IPS DF 6.9 (cell line): ENCODE data around the gene EPG5.
"Not testable (repeated sequence)": the region's sequence is repeated elsewhere in the genome, so short reads cannot be mapped to it uniquely, and the experiment has no call there.

Experiments
- DNase-seq: peaks from one replicate; pipeline ENCODE4 v3.0.0-alpha.2; 2013; ENCODE audit warnings: low read depth, low spot score
- H3K27ac ChIP-seq: one replicate; pipeline ENCODE4 v1.5.1; 2013; ENCODE audit warnings: low read length, control low read depth
- H3K27me3 ChIP-seq: 2 replicates; pipeline ENCODE4 v1.6.1; 2013; ENCODE audit warnings: mild to moderate bottlenecking, low read length; ENCODE audit not compliant: control insufficient read depth, insufficient read depth
- H3K36me3 ChIP-seq: 2 replicates; pipeline ENCODE4 v1.6.1; 2013; ENCODE audit warnings: low read length; ENCODE audit not compliant: control insufficient read depth, insufficient read depth
- H3K4me1 ChIP-seq: 2 replicates; pipeline ENCODE4 v1.6.1; 2013; ENCODE audit warnings: low read length; ENCODE audit not compliant: control insufficient read depth, insufficient read depth
- H3K4me3 ChIP-seq: 2 replicates; pipeline ENCODE4 v1.5.1; 2013; ENCODE audit warnings: mild to moderate bottlenecking, low read length
- H3K9me3 ChIP-seq: 2 replicates; pipeline ENCODE4 v1.6.1; 2013; ENCODE audit warnings: low read length, inconsistent platforms; ENCODE audit not compliant: control insufficient read depth, insufficient read depth
- WGBS: extraction: QIAGEN DNeasy Blood & Tissue Kit; methylation state at CpG from one replicate; pipeline ENCODE4 v1.1.7; 2013; ENCODE audit warnings: mixed read lengths, missing lambda C conversion rate; ENCODE audit not compliant: insufficient read length, insufficient coverage; 5-methylcytosine and 5-hydroxymethylcytosine counted together

EPG5 gene

GRCh38 chr18:45854036-45854586 lies 113.0 kb downstream of the EPG5 start:
- WGBS = no CpG with 5 or more reads among the region's 2 CpGs
- no peak overlapping the region for H3K27ac ChIP-seq
- H3K36me3 ChIP-seq = peaks cover 5% of the 10 kb centered on the region; the same call in 1 of the 2 replicates
- H3K4me3 ChIP-seq = no peak overlapping the region
- no peaks in the 10 kb centered on the region for H3K9me3 ChIP-seq
- H3K4me1 ChIP-seq = no peaks in the 10 kb centered on the region
- H3K27me3 ChIP-seq = no peaks in the 10 kb centered on the region
- DNase-seq = no peak

GRCh38 chr18:45852631-45853030 lies 114.5 kb downstream of the EPG5 start:
- H3K27me3 ChIP-seq = no peaks in the 10 kb centered on the region
- H3K36me3 ChIP-seq = peaks cover 5% of the 10 kb centered on the region; the same call in 1 of the 2 replicates
- no peaks in the 10 kb centered on the region for H3K9me3 ChIP-seq
- no peaks in the 10 kb centered on the region for H3K4me1 ChIP-seq
- H3K4me3 ChIP-seq = no peak overlapping the region
- H3K27ac ChIP-seq = no peak overlapping the region
- no CpG with 5 or more reads among the region's 5 CpGs for WGBS
- no peak for DNase-seq

GRCh38 chr18:45851161-45851925 lies 115.8 kb downstream of the EPG5 start:
- no peaks in the 10 kb centered on the region for H3K9me3 ChIP-seq
- DNase-seq = no peak
- H3K27me3 ChIP-seq = no peaks in the 10 kb centered on the region
- no CpG with 5 or more reads among the region's 10 CpGs for WGBS
- H3K27ac ChIP-seq = no peak overlapping the region
- H3K4me3 ChIP-seq = no peak overlapping the region
- no peaks in the 10 kb centered on the region for H3K4me1 ChIP-seq
- H3K36me3 ChIP-seq = peaks cover 2% of the 10 kb centered on the region; the same call in 1 of the 2 replicates

- no peaks in the 10 kb centered on the region for H3K9me3 ChIP-seq
- H3K27ac ChIP-seq = no peak overlapping the region
- H3K27me3 ChIP-seq = no peaks in the 10 kb centered on the region
- no peak overlapping the region for H3K4me3 ChIP-seq
- no CpG with 5 or more reads among the region's 10 CpGs for WGBS
- H3K4me1 ChIP-seq = no peaks in the 10 kb centered on the region
- DNase-seq = no peak
- H3K36me3 ChIP-seq = no peaks in the 10 kb centered on the region
Observed at GRCh38 chr18:45850021-45850420, 117.1 kb downstream of the EPG5 start.

- no peaks in the 10 kb centered on the region for H3K4me1 ChIP-seq
- DNase-seq = no peak
- H3K4me3 ChIP-seq = no peak overlapping the region
- WGBS = no CpG with 5 or more reads among the region's 7 CpGs
- no peaks in the 10 kb centered on the region for H3K27me3 ChIP-seq
- no peaks in the 10 kb centered on the region for H3K9me3 ChIP-seq
- no peak overlapping the region for H3K27ac ChIP-seq
- no peaks in the 10 kb centered on the region for H3K36me3 ChIP-seq
Observed at GRCh38 chr18:45849529-45849928, 117.6 kb downstream of the EPG5 start.

- not testable (repeated sequence) for H3K9me3 ChIP-seq, H3K27me3 ChIP-seq, H3K36me3 ChIP-seq, H3K27ac ChIP-seq, DNase-seq, H3K4me3 ChIP-seq, H3K4me1 ChIP-seq
- no CpG with 5 or more reads among the region's 13 CpGs for WGBS
Observed at GRCh38 chr18:45848643-45849042, 118.5 kb downstream of the EPG5 start.

- Histone ChIP-seq H3K9me3 (no peaks in the 10 kb centered on the region), H3K27ac (no peak overlapping the region), H3K36me3 (no peaks in the 10 kb centered on the region), H3K27me3 (no peaks in the 10 kb centered on the region), H3K4me3 (no peak overlapping the region), H3K4me1 (no peaks in the 10 kb centered on the region)
- WGBS = no CpG with 5 or more reads among the region's 3 CpGs
- no peak for DNase-seq
Observed at GRCh38 chr18:45847119-45847518, 120.0 kb downstream of the EPG5 start.

- no peaks in the 10 kb centered on the region for H3K4me1 ChIP-seq
- WGBS = no CpG with 5 or more reads among the region's 8 CpGs
- no peak overlapping the region for H3K4me3 ChIP-seq
- no peaks in the 10 kb centered on the region for H3K9me3 ChIP-seq
- no peaks in the 10 kb centered on the region for H3K27me3 ChIP-seq
- no peak for DNase-seq
- no peaks in the 10 kb centered on the region for H3K36me3 ChIP-seq
- H3K27ac ChIP-seq = no peak overlapping the region
Observed at GRCh38 chr18:45845410-45845809, 121.7 kb downstream of the EPG5 start.

GRCh38 chr18:45844938-45845337 lies 122.2 kb downstream of the EPG5 start:
- Histone ChIP-seq H3K36me3 (no peaks in the 10 kb centered on the region), H3K9me3 (no peaks in the 10 kb centered on the region), H3K27me3 (no peaks in the 10 kb centered on the region), H3K4me1 (no peaks in the 10 kb centered on the region), H3K27ac (no peak overlapping the region), H3K4me3 (no peak overlapping the region)
- WGBS = no CpG with 5 or more reads among the region's 7 CpGs
- DNase-seq = no peak

GRCh38 chr18:45843019-45843418 lies 124.1 kb downstream of the EPG5 start:
- no CpG with 5 or more reads among the region's 9 CpGs for WGBS
- Histone ChIP-seq H3K36me3 (no peaks in the 10 kb centered on the region; the same call in 1 of the 2 replicates), H3K9me3 (no peaks in the 10 kb centered on the region), H3K4me3 (no peak overlapping the region), H3K4me1 (peaks cover 1% of the 10 kb centered on the region; the same call in 1 of the 2 replicates), H3K27me3 (peaks cover 3% of the 10 kb centered on the region; the same call in 1 of the 2 replicates), H3K27ac (no peak overlapping the region)
- DNase-seq = no peak
